Stimulated activated CD8-positive, alpha-beta memory T cell treated with anti-CD3 and anti-CD28 coated beads, Interleukin-12 subunit alpha, Interleukin-12 subunit beta, amount 100 ng/mL, for 1 hour (primary cell): ENCODE measurements around the gene SPINK9.
"Not testable (repeated sequence)": the region's sequence is repeated elsewhere in the genome, so short reads cannot be mapped to it uniquely, and the experiment has no call there.

ENCODE experiments used
- DNase-seq: peaks from one replicate; pipeline ENCODE4 v3.0.0-alpha.2; 2020; ENCODE audit warnings: low read depth

The SPINK9 gene

GRCh38 chr5:148335259-148335658 is at the start of gene SPINK9:
SPINK9 (plus strand) TSS chr5:148335559; CDS start chr5:148335614, 55 bp downstream.
- DNase-seq = no peak

- DNase-seq = no peak
These were observed 44.8 kb upstream of the SPINK9 start for GRCh38 chr5:148290271-148291195.

- DNase-seq = no peak
These were observed 37.6 kb upstream of the SPINK9 start for GRCh38 chr5:148297731-148298130.

GRCh38 chr5:148306446-148306845 is 28.9 kb upstream of the SPINK9 start:
- DNase-seq = no peak

GRCh38 chr5:148309019-148309418 is 26.3 kb upstream of the SPINK9 start:
- DNase-seq = no peak

GRCh38 chr5:148309746-148310145 is 25.6 kb upstream of the SPINK9 start:
- DNase-seq = no peak

GRCh38 chr5:148311484-148311883 is 23.9 kb upstream of the SPINK9 start:
- no peak for DNase-seq

GRCh38 chr5:148312153-148312552 is 23.2 kb upstream of the SPINK9 start, which contains the start of gene SPINK7:
SPINK7 (plus strand) TSS chr5:148312423; CDS start chr5:148312484, 61 bp downstream.
- DNase-seq = no peak

GRCh38 chr5:148314187-148314586 is 21.2 kb upstream of the SPINK9 start:
- no peak for DNase-seq

- no peak for DNase-seq
These were observed 20.6 kb upstream of the SPINK9 start for GRCh38 chr5:148314731-148315130.

GRCh38 chr5:148320011-148320963 is 15.1 kb upstream of the SPINK9 start:
- not testable (repeated sequence) for DNase-seq

- no peak for DNase-seq
These were observed 2.0 kb upstream of the SPINK9 start for GRCh38 chr5:148333262-148333849.

GRCh38 chr5:148336704-148337435 is 1.5 kb downstream of the SPINK9 start:
- DNase-seq = no peak

GRCh38 chr5:148342371-148343045 is 7.1 kb downstream of the SPINK9 start:
- DNase-seq = no peak

GRCh38 chr5:148343046-148343407 is 7.7 kb downstream of the SPINK9 start:
- DNase-seq = no peak

- no peak for DNase-seq
These were observed 8.5 kb downstream of the SPINK9 start for GRCh38 chr5:148343603-148344487.

GRCh38 chr5:148347706-148348105 is 12.3 kb downstream of the SPINK9 start:
- DNase-seq = no peak

- no peak for DNase-seq
These were observed 17.3 kb downstream of the SPINK9 start for GRCh38 chr5:148352696-148353095.

GRCh38 chr5:148353634-148354033 is 18.3 kb downstream of the SPINK9 start:
- DNase-seq = no peak

GRCh38 chr5:148364343-148364742 is 29.0 kb downstream of the SPINK9 start:
- DNase-seq = no peak
